Progenitor cell of endocrine pancreas (in vitro differentiated cells): ENCODE measurements around the gene IFIT2. TPM values are rescaled to one million over a fixed set of nuclear protein-coding genes. Genes with fewer than 3 reads are reported as not detected.

Experiments used
- DNase-seq: peaks from one replicate; pipeline ENCODE4 v3.0.0; 2021; ENCODE audit warnings: low spot score; ENCODE audit not compliant: unreplicated experiment
- H3K27ac Mint-ChIP-seq: 2 replicates; pipeline ENCODE4 v1.8.0; 2021; ENCODE audit warnings: mild to moderate bottlenecking, moderate library complexity, mixed read lengths
- H3K27me3 Mint-ChIP-seq: 2 replicates; pipeline ENCODE4 v1.8.0; 2021; ENCODE audit warnings: mixed read lengths
- H3K36me3 Mint-ChIP-seq: 2 replicates; pipeline ENCODE4 v1.8.0; 2022; ENCODE audit warnings: mixed read lengths; ENCODE audit not compliant: insufficient read depth
- H3K4me1 Mint-ChIP-seq: 2 replicates; pipeline ENCODE4 v1.8.0; 2021; ENCODE audit warnings: low read depth, mixed read lengths
- H3K4me3 Mint-ChIP-seq: 2 replicates; pipeline ENCODE4 v1.8.0; 2021; ENCODE audit warnings: low read depth, mild to moderate bottlenecking, moderate library complexity, mixed read lengths
- H3K9me3 Mint-ChIP-seq: 2 replicates; pipeline ENCODE4 v1.8.0; 2021; ENCODE audit warnings: low read depth, mixed read lengths
- CTCF ChIP-seq: fragments of 200-600 bp; sonication (generic); IDR thresholded peaks from one replicate; pipeline ENCODE4 v1.5.0; 2021; ENCODE audit warnings: antibody characterized with exemption, mild to moderate bottlenecking; ENCODE audit not compliant: unreplicated experiment
- total RNA-seq: library from RNA; stranded (reverse); gene quantifications from 2 replicates; pipeline ENCODE4 v1.2.1, GENCODE V29; 2021

The IFIT2 gene
- total RNA-seq, 1 donor from 2014 or later, result not detected

GRCh38 chr10:89257581-89257980 lies 44.3 kb upstream of the IFIT2 start:
- Mint-ChIP-seq H3K9me3 (peaks cover 7% of the 10 kb centered on the region), H3K27me3 (no peaks in the 10 kb centered on the region), H3K4me1 (peaks cover 2% of the 10 kb centered on the region), H3K4me3 (no peak overlapping the region), H3K36me3 (peaks cover 1% of the 10 kb centered on the region), H3K27ac (no peak overlapping the region)
- no peak for DNase-seq
- no peak for TF ChIP-seq CTCF

- no peak for DNase-seq
- peaks cover 1% of the 10 kb centered on the region for H3K36me3 Mint-ChIP-seq
- H3K27me3 Mint-ChIP-seq, result no peaks in the 10 kb centered on the region
- no peak overlapping the region for H3K27ac Mint-ChIP-seq
- no peak overlapping the region for H3K4me3 Mint-ChIP-seq
- peaks cover 7% of the 10 kb centered on the region for H3K9me3 Mint-ChIP-seq
- H3K4me1 Mint-ChIP-seq, result peaks cover 2% of the 10 kb centered on the region
- TF ChIP-seq CTCF, result no peak
Measured at GRCh38 chr10:89258881-89259280, 43.0 kb upstream of the IFIT2 start.

- Mint-ChIP-seq H3K27ac (no peak overlapping the region), H3K4me1 (peaks cover 4% of the 10 kb centered on the region), H3K36me3 (no peaks in the 10 kb centered on the region), H3K27me3 (no peaks in the 10 kb centered on the region), H3K9me3 (no peaks in the 10 kb centered on the region), H3K4me3 (no peak overlapping the region)
- no peak for DNase-seq
- TF ChIP-seq CTCF, result no peak
Measured at GRCh38 chr10:89262086-89263051, 39.5 kb upstream of the IFIT2 start.

- Mint-ChIP-seq H3K27me3 (no peaks in the 10 kb centered on the region), H3K4me1 (peaks cover 4% of the 10 kb centered on the region), H3K27ac (no peak overlapping the region), H3K4me3 (no peak overlapping the region), H3K9me3 (no peaks in the 10 kb centered on the region), H3K36me3 (no peaks in the 10 kb centered on the region)
- no peak for TF ChIP-seq CTCF
- no peak for DNase-seq
Measured at GRCh38 chr10:89263091-89263490, 38.8 kb upstream of the IFIT2 start.

GRCh38 chr10:89263531-89263930 lies 38.3 kb upstream of the IFIT2 start:
- no peak for TF ChIP-seq CTCF
- no peak overlapping the region for H3K4me3 Mint-ChIP-seq
- H3K27ac Mint-ChIP-seq, result no peak overlapping the region
- no peak for DNase-seq
- no peaks in the 10 kb centered on the region for H3K27me3 Mint-ChIP-seq
- no peaks in the 10 kb centered on the region for H3K36me3 Mint-ChIP-seq
- H3K4me1 Mint-ChIP-seq, result peaks cover 4% of the 10 kb centered on the region
- no peaks in the 10 kb centered on the region for H3K9me3 Mint-ChIP-seq
